Measurements from ENCODE around the gene INAVA.

Gene INAVA

GRCh38 chr1:200894712-200895442, at the start of gene INAVA:
Gene INAVA (plus strand): TSS chr1:200894900. CDS start chr1:200898401, 3,501 bp downstream.
- no peak for DNase-seq

DNA sequence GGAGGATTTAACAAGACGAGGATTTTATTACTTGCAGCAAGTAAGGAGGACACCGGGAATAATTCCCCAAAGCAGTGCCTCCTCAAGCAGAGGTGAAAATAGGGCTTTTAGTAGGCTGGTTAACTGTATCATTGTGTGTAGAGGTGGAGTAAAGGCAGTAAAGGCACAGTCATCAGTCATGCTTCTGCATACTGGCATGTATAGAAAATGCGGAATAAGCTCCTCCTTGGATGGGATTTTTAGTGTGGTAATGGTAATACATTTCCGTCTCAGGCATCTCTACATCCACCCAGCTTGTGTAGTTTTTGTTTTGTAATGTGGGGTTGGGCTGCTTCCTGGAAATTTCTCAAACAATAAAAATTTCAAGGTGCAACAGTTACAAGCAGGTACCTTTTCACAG, 49.3 kb upstream of the INAVA start:
- DNase-seq = no peak

DNA sequence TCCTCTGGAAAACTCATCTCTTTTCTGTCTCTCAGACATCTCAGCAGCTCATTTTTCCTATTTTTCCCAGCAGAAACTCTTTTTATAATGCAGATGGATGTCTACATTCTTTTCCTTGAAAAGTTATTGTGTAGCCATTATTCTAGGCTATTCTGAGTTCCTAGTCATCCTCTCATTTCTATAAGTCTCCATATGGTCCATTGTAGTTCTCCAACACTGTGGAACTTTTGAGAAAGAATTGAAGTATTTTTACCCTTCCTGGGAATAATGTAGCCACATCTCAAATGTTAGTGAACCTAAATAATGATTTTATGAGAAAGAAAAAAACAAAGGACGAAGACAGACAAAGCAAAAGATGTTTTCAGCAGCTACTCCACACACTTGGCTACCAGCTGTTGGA, 48.3 kb upstream of the INAVA start:
- DNase-seq = no peak

- DNase-seq = no peak
Observed at GRCh38 chr1:200849430-200849829, 45.3 kb upstream of the INAVA start.

GRCh38 chr1:200850554-200850953, 44.1 kb upstream of the INAVA start:
- DNase-seq = no peak

GRCh38 chr1:200856716-200857357, 37.9 kb upstream of the INAVA start:
- DNase-seq = no peak

GRCh38 chr1:200857804-200858203, 36.9 kb upstream of the INAVA start:
- no peak for DNase-seq

- no peak for DNase-seq
Observed at GRCh38 chr1:200861937-200862647, 32.6 kb upstream of the INAVA start.

DNA sequence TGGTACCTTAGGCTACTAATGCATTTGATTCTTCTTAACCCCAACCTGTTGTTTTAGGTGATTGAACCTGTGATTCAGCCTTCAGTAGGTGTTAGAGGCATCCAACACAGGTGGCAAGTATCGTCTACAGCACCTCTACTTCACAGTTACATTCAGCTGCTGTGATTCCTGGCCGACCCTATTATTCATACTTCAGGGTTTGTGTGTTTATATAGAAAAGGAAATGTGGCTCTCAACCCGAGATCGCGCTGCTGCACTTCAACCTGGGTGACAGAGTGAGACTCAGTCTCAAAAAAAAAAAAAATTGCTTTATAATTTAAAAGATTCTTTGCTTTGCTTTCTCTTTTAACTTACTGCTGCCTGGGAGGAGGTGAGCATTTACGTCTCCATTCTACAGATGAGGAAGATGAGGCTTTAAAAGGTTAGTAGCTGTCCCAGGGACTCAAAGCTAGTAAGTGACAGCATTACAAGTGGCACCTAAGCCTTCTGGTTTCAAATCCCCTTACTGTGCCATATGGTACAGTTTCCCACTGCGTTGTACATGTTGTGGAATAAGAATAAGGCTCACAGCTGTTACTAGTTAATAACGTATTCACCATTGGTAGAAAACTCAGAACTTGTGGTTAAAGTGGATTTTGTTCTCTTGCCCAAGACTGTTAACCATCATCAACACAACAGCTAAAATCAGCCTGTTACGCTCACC, 31.8 kb upstream of the INAVA start:
- DNase-seq = no peak

DNA sequence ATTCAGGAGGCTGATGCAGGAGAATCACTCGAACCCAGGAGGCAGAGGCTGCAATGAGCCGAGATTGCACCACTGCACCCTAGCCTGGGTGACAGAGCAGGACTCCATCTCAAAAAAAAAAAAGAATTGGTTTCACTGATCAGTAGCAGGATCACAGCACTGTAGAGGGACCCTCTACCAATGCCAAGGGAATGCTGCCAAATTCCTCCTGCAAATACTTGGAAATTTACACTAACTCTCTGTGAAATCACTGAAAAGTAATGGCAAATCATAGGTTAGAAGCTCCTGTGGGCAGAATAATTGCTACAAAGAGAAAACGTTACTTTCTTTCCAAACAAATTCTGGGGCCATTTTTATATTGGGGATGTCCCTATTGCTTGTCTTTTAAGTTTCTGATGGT, 28.6 kb upstream of the INAVA start:
- no peak for DNase-seq

DNA sequence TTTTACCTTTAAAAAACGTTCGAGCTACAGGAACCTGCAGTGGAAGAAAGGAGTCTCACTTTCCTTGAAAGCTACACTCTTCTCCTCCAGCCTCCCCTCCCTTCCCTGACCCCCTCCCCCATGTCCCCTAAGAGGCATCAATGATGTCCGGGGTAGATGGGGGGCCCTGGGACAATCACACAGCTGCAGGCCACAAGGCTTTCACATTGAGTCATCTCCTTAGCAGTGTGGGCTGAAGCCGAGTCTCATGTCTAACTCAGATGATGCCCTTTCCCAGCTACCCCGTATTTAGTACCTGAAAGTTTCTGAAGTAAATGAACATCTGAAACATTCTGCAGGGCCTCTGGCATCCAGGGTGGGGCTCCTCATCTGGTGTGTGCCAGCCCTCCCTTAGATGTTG, 28.2 kb upstream of the INAVA start:
- DNase-seq = peak; percentile 73

- no peak for DNase-seq
Observed at GRCh38 chr1:200867018-200867811, 27.5 kb upstream of the INAVA start.

DNA sequence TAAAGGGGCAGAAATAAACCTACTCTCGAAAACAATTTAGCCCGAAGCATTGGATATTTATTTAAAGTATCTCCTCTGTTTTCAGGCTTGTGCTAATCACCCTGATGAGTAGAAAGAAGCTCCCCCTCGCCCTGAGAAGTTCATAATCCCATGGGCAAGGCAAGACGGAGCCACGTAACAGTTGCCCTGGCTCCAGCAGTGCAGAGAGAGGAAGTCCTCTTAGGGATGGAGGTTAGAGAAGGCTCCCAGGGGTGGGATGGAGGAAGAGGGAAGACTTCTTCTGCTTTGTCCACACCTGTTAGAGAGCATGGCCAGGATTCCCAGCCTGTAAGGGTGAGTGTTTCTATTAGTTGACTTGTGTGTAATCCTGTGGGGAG, 25.3 kb upstream of the INAVA start:
- no peak for DNase-seq

GRCh38 chr1:200869753-200870391, 24.8 kb upstream of the INAVA start:
- DNase-seq = no peak

DNA sequence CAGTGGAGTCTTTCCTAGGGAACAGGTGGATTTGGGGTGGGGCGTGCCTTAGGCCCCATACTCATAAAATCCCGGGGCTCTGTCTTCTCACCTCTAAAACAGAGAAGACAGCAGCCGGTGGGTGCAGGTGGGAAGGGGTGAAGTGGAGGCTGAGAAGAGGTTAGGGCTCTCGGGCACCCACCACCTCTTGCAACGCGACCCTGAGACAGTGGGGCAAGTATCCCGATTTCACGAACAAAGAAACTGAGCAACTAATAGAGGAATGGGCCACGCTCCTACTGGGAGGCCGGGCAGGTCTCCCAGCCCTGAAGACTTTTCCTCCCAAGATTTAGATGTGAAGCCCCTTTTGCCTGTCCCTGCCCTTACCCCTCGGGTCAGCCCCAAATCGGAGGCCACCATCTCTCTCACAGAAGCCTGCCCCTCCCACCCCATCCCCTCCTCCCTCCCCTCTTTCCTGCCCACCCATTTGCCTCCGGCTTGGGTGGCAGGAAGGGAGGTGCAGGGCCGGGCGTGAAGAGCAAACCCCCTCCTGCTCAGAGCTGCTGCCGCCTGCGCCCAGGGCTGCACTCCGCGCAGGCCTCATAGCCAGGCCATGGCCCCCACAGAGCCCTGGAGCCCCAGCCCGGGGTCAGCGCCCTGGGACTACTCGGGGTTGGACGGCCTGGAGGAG, 22.1 kb upstream of the INAVA start, which contains the start of gene GPR25:
Gene GPR25, plus strand, starts transcription at position 536 of the 670 bp plus-strand sequence. Its CDS starts 57 bp downstream, at position 593.
- no peak for DNase-seq

DNA sequence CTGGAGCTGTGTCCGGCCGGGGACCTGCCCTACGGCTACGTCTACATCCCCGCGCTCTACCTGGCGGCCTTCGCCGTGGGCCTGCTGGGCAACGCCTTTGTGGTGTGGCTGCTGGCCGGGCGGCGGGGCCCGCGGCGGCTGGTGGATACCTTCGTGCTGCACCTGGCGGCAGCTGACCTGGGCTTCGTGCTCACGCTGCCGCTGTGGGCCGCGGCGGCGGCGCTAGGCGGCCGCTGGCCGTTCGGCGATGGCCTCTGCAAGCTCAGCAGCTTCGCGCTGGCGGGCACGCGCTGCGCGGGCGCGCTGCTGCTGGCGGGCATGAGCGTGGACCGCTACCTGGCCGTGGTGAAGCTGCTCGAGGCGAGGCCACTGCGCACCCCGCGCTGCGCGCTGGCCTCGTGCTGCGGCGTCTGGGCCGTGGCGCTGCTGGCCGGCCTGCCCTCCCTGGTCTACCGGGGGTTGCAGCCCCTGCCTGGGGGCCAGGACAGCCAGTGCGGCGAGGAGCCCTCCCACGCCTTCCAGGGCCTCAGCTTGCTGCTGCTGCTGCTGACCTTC, 21.5 kb upstream of the INAVA start:
- DNase-seq = no peak

- peak; percentile 69 for DNase-seq
Observed at GRCh38 chr1:200873671-200874397, 20.9 kb upstream of the INAVA start.

GRCh38 chr1:200874694-200875093, 20.0 kb upstream of the INAVA start:
- DNase-seq = peak; percentile 56

DNA sequence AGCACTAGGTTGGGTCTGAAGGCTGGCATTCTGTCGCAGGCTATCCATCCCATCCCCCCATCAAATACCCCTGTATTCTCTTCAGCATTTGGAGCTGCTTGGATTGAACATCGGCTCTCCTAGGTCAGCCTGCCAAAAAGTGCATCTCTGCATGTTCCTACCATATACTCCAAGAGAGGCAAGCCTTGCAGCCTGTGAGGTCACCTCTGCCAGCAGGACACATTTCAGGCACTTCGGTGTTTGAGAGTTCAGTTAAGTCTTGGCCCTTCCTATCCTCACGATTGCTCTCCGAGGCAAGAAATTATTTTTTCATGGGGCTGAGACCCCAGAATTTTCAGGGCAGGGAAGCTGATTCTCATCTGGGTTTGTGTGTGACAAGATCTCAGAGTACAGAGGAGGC, 19.3 kb upstream of the INAVA start:
- DNase-seq = peak; percentile 50

GRCh38 chr1:200877010-200877409, 17.7 kb upstream of the INAVA start:
- DNase-seq = peak; percentile 49

All from activated CD8-positive, alpha-beta memory T cell treated with anti-CD3 and anti-CD28 coated beads for 24 hours (primary cell).